H1 (cell line): Measurements from ENCODE around the gene LY86. TPM values are rescaled to one million over a fixed set of nuclear protein-coding genes. Genes with fewer than 3 reads are reported as not detected.

Source experiments
- CBX8 ChIP-seq: fragments of 300-800, 300-1000 bp; sonication (generic); IDR thresholded peaks from 2 replicates; pipeline ENCODE4 v1.7.1; 2016; ENCODE audit warnings: low read depth, low read length, borderline replicate concordance
- CEBPB ChIP-seq: IDR thresholded peaks from 2 replicates; pipeline ENCODE4 v1.6.1; 2012; ENCODE audit warnings: low read depth, low read length
- CHD7 ChIP-seq: fragments of 300-600 bp; sonication (generic); IDR thresholded peaks from 2 replicates; pipeline ENCODE4 v1.7.1; 2012; ENCODE audit warnings: low read length, moderate library complexity, mild to moderate bottlenecking, inconsistent platforms; ENCODE audit not compliant: insufficient replicate concordance
- CTCF ChIP-seq, 3 experiments: IDR thresholded peaks; 1 replicate in 2 of 3; 2 replicates in 1 of 3; pipeline versions ENCODE4 v1.5.1 to v1.6.1; 2011; ENCODE audit warnings: low read length in 3 of 3, mild to moderate bottlenecking in 3 of 3, inconsistent platforms in 2 of 3, low read depth in 1 of 3, moderate library complexity in 1 of 3; ENCODE audit not compliant: insufficient read depth in 1 of 3; ENCODE audit errors: control extremely low read depth in 1 of 3
- TEAD4 ChIP-seq: IDR thresholded peaks from 2 replicates; pipeline ENCODE4 v1.6.1; 2012; ENCODE audit warnings: low read depth, low read length, inconsistent platforms, mixed read lengths
- polyA plus RNA-seq, 7 experiments: library from polyadenylated mRNA; depleted of rRNA in 3 of 7; stranded (reverse) in 5 of 7; unstranded in 2 of 7; fragments of >200 nt in 5 of 7; fragments of 200-250 nt in 2 of 7; gene quantifications; 1 replicate in 5 of 7; 2 replicates in 1 of 7; 4 replicates in 1 of 7; pipeline versions ENCODE4 v1.2.1 to v1.2.3, GENCODE V29; 2011 to 2013; ENCODE audit warnings: missing spikeins in 2 of 7, mixed read lengths in 2 of 7
- total RNA-seq: library from RNA; stranded (reverse); fragmentation: NEBNext Ultra II Directional; extraction: Animal tissue kit (Norgen Biotek cat#: 25700); gene quantifications from 2 replicates; pipeline ENCODE4 v1.2.1, GENCODE V29; 2021

Gene LY86
- total and polyA plus RNA-seq, 2 of the 8 experiments (the other 6 are each of a cell fraction or from before 2014, with no cell fraction given) = not detected

- no peak for TF ChIP-seq CTCF (IDR thresholded peaks at IDR 0.05; ENCODE audit: control extremely low read depth in 1 of 3, insufficient read depth in 1 of 3, low read depth in 1 of 3, low read length in 3 of 3)
- no peak for TF ChIP-seq CEBPB
- TF ChIP-seq CHD7 = no peak
- TF ChIP-seq TEAD4 = no peak
- TF ChIP-seq CBX8 = no peak
These were observed 37.7 kb downstream of the LY86 start (continued) for GRCh38 chr6:6626187-6626586.
